Lower leg skin (tissue), 4 donors: ENCODE measurements around the gene PRDM16. TPM values are rescaled to one million over a fixed set of nuclear protein-coding genes. Genes with fewer than 3 reads are reported as not detected.
A peak's percentile ranks its signal among the peaks of the same experiment; 100 is the strongest.

Experiments
- DNase-seq, 2 donors: peaks; one replicate each; pipeline ENCODE4 v3.0.0-alpha.2; 2019; ENCODE audit warnings: low spot score in 2 of 2
- H3K4me3 ChIP-seq: fragments of 200-600 bp; sonication (generic); 2 replicates; pipeline ENCODE4 v1.5.1; 2017; ENCODE audit warnings: mild to moderate bottlenecking, low read depth; ENCODE audit not compliant: poor library complexity, severe bottlenecking
- CTCF ChIP-seq, 3 donors: fragments of 450-650 bp; IDR thresholded peaks; one replicate each; pipeline ENCODE4 v1.5.1; 2016; ENCODE audit warnings: antibody characterized with exemption in 3 of 3, mild to moderate bottlenecking in 3 of 3, moderate library complexity in 2 of 3
- POLR2A ChIP-seq, 2 donors: fragments of 450-650 bp; IDR thresholded peaks; one replicate each; pipeline ENCODE4 v1.6.1; 2016 to 2017; ENCODE audit warnings: antibody characterized with exemption in 2 of 2, mild to moderate bottlenecking in 1 of 2, moderate library complexity in 1 of 2
- WGBS, 2 donors: methylation state at CpG; one replicate each; pipeline ENCODE4 v1.1.5; 2018; 5-methylcytosine and 5-hydroxymethylcytosine counted together
- intact Hi-C: fragments of 100-400 bp; cut with DNase I; formaldehyde crosslinking; loops from one replicate; pipeline ENCODE4 v1.15.0; 2023; ENCODE audit warnings: low total_unique reads
- total RNA-seq, 4 donors: library from RNA; depleted of rRNA; stranded (reverse); fragments of >200 nt; gene quantifications; one replicate each; pipeline ENCODE4 v1.1.0, GENCODE V29; 2016

PRDM16 gene
- total RNA-seq: under 1 TPM in 3 of 4 donors, not detected in 1; 0.08 to 0.91 (median 0.56) TPM

GRCh38 chr1:3068564-3069431 lies at the start of gene PRDM16:
Gene PRDM16, plus strand, starts transcription at chr1:3069203. Its CDS starts 57 bp downstream, at chr1:3069260.
- no peak for DNase-seq
- peak within 1 kb of the TSS; percentile 40 for H3K4me3 ChIP-seq
- intact Hi-C loops: no loop called here
- TF ChIP-seq CTCF (IDR thresholded peaks at IDR 0.05) (no peak), POLR2A (IDR thresholded peaks at IDR 0.05) (no peak)
- 1% methylated on average over 69 to 81 of the region's 106 CpGs for WGBS, 2 donors

- no peak for DNase-seq
- WGBS, 2 donors: 89 to 92% methylated on average over 21 to 24 of the region's 24 CpGs
- no peak overlapping the region for H3K4me3 ChIP-seq
- intact Hi-C loops: no loop called here
- TF ChIP-seq CTCF (IDR thresholded peaks at IDR 0.05): no peak
- no peak for TF ChIP-seq POLR2A (IDR thresholded peaks at IDR 0.05)
These were observed 49.4 kb upstream of the PRDM16 start for GRCh38 chr1:3019516-3020051.

GRCh38 chr1:3020263-3020909 lies 48.6 kb upstream of the PRDM16 start:
- intact Hi-C loops: no loop called here
- TF ChIP-seq CTCF (IDR thresholded peaks at IDR 0.05) (no peak), POLR2A (IDR thresholded peaks at IDR 0.05) (no peak)
- 90 to 92% methylated on average over 12 of the region's 12 CpGs for WGBS, 2 donors
- DNase-seq: peak in 1 of 2 donors; percentile 69
- no peak overlapping the region for H3K4me3 ChIP-seq

GRCh38 chr1:3021233-3021671 lies 47.8 kb upstream of the PRDM16 start, which contains the start of gene ACTRT2:
Gene ACTRT2, plus strand, starts transcription at chr1:3021467. Its CDS starts 220 bp downstream, at chr1:3021687.
- no peak within 1 kb of the TSS for H3K4me3 ChIP-seq
- 50 to 65% methylated on average over 3 to 8 of the region's 8 CpGs for WGBS, 2 donors
- intact Hi-C loops: no loop called here
- TF ChIP-seq CTCF (IDR thresholded peaks at IDR 0.05) (no peak), POLR2A (IDR thresholded peaks at IDR 0.05) (no peak)
- no peak for DNase-seq

- TF ChIP-seq POLR2A (IDR thresholded peaks at IDR 0.05) (no peak), CTCF (IDR thresholded peaks at IDR 0.05) (no peak)
- DNase-seq: peak in 1 of 2 donors; percentile 85
- WGBS, 2 donors: 88 to 89% methylated on average over 21 to 28 of the region's 28 CpGs
- no peak overlapping the region for H3K4me3 ChIP-seq
- intact Hi-C loops: no loop called here
These were observed 47.1 kb upstream of the PRDM16 start for GRCh38 chr1:3021801-3022401.
